Parathyroid adenoma (tissue), 2 donors: ENCODE results near the gene AP3D1.

ENCODE experiments used
- H2AFZ ChIP-seq: fragments of 300-600 bp; sonication (generic); one replicate; pipeline ENCODE4 v1.7.0; 2017; ENCODE audit warnings: antibody characterized with exemption, mild to moderate bottlenecking
- H3K27ac ChIP-seq: fragments of 300-600 bp; sonication (generic); one replicate; pipeline ENCODE4 v1.7.0; 2017
- H3K27me3 ChIP-seq: fragments of 300-600 bp; sonication (generic); one replicate; pipeline ENCODE4 v1.7.0; 2017; ENCODE audit warnings: low read length; ENCODE audit not compliant: control insufficient read depth, insufficient read depth
- H3K36me3 ChIP-seq: fragments of 300-600 bp; sonication (generic); one replicate; pipeline ENCODE4 v1.7.0; 2017; ENCODE audit warnings: low read length; ENCODE audit not compliant: control insufficient read depth, insufficient read depth
- H3K4me1 ChIP-seq: fragments of 300-600 bp; sonication (generic); one replicate; pipeline ENCODE4 v1.7.0; 2017; ENCODE audit warnings: control low read depth
- H3K4me2 ChIP-seq: fragments of 300-600 bp; sonication (generic); one replicate; pipeline ENCODE4 v1.7.0; 2017; ENCODE audit warnings: low read length
- H3K4me3 ChIP-seq: fragments of 300-600 bp; sonication (generic); one replicate; pipeline ENCODE4 v1.7.0; 2017; ENCODE audit warnings: low read depth, low read length
- H3K79me2 ChIP-seq: fragments of 300-600 bp; sonication (generic); one replicate; pipeline ENCODE4 v1.7.0; 2017; ENCODE audit warnings: control low read depth
- H3K9ac ChIP-seq: fragments of 300-600 bp; sonication (generic); one replicate; pipeline ENCODE4 v1.7.0; 2017; ENCODE audit warnings: mild to moderate bottlenecking
- H3K9me3 ChIP-seq: fragments of 300-600 bp; sonication (generic); one replicate; pipeline ENCODE4 v1.7.0; 2017; ENCODE audit warnings: low read length; ENCODE audit not compliant: control insufficient read depth
- CTCF ChIP-seq: fragments of 300-600 bp; sonication (generic); IDR thresholded peaks from one replicate; pipeline ENCODE4 v1.7.0; 2017; ENCODE audit warnings: antibody characterized with exemption, mild to moderate bottlenecking
- donor health status: primary hyperparathyroidism.

The AP3D1 gene

GRCh38 chr19:2171349-2172145 is 20.2 kb upstream of the AP3D1 start:
- Histone ChIP-seq H3K4me2 (no peak overlapping the region), H3K9me3 (no peaks in the 10 kb centered on the region), H3K36me3 (no peaks in the 10 kb centered on the region), H3K79me2 (peaks cover 57% of the 10 kb centered on the region), H3K27ac (no peak overlapping the region), H2AFZ (no peak overlapping the region), H3K9ac (no peak overlapping the region), H3K27me3 (no peaks in the 10 kb centered on the region), H3K4me1 (peaks cover 29% of the 10 kb centered on the region), H3K4me3 (no peak overlapping the region)
- TF ChIP-seq CTCF, result no peak

GRCh38 chr19:2170987-2171348 is 19.6 kb upstream of the AP3D1 start:
- H3K4me1 ChIP-seq, result peaks cover 29% of the 10 kb centered on the region
- no peaks in the 10 kb centered on the region for H3K36me3 ChIP-seq
- H3K27me3 ChIP-seq, result no peaks in the 10 kb centered on the region
- TF ChIP-seq CTCF, result no peak
- H3K79me2 ChIP-seq, result peaks cover 54% of the 10 kb centered on the region
- H3K9ac ChIP-seq, result no peak overlapping the region
- no peak overlapping the region for H2AFZ ChIP-seq
- H3K4me3 ChIP-seq, result no peak overlapping the region
- H3K27ac ChIP-seq, result peak overlapping the region; percentile 57
- no peaks in the 10 kb centered on the region for H3K9me3 ChIP-seq
- no peak overlapping the region for H3K4me2 ChIP-seq

- Histone ChIP-seq H3K9ac (no peak overlapping the region), H3K4me2 (no peak overlapping the region), H3K27ac (peak overlapping the region; percentile 57), H2AFZ (no peak overlapping the region), H3K36me3 (no peaks in the 10 kb centered on the region), H3K4me1 (peaks cover 29% of the 10 kb centered on the region), H3K79me2 (peaks cover 51% of the 10 kb centered on the region), H3K27me3 (no peaks in the 10 kb centered on the region), H3K4me3 (no peak overlapping the region), H3K9me3 (no peaks in the 10 kb centered on the region)
- TF ChIP-seq CTCF, result no peak
Observed at GRCh38 chr19:2170219-2170618, 18.9 kb upstream of the AP3D1 start.

- H3K9me3 ChIP-seq, result no peaks in the 10 kb centered on the region
- no peaks in the 10 kb centered on the region for H3K36me3 ChIP-seq
- H3K4me3 ChIP-seq, result peak overlapping the region; percentile 6
- no peaks in the 10 kb centered on the region for H3K27me3 ChIP-seq
- peaks cover 29% of the 10 kb centered on the region for H3K4me1 ChIP-seq
- H3K9ac ChIP-seq, result no peak overlapping the region
- H3K4me2 ChIP-seq, result peak overlapping the region; percentile 6
- H3K79me2 ChIP-seq, result peaks cover 41% of the 10 kb centered on the region
- H3K27ac ChIP-seq, result peak overlapping the region; percentile 77
- TF ChIP-seq CTCF, result peak; percentile 6
- no peak overlapping the region for H2AFZ ChIP-seq
Observed at GRCh38 chr19:2168619-2169424, 17.5 kb upstream of the AP3D1 start.
